CD14-positive monocyte (primary cell): ENCODE data around the gene ZNF774. TPM values are rescaled to one million over a fixed set of nuclear protein-coding genes. Genes with fewer than 3 reads are reported as not detected.
A peak's percentile ranks its signal among the peaks of the same experiment; 100 is the strongest.

Experiments used
- DNase-seq, 3 donors: peaks; one replicate each; pipeline ENCODE4 v3.0.0-alpha.2; 2011 to 2022
- H2AFZ ChIP-seq: 2 replicates; pipeline ENCODE4 v1.6.0; 2012; ENCODE audit warnings: mild to moderate bottlenecking, low read depth, low read length, inconsistent platforms; ENCODE audit not compliant: insufficient read depth, poor library complexity, severe bottlenecking
- H3K27ac ChIP-seq, 2 donors: 1 replicate in 1 of 2; 2 replicates in 1 of 2; pipeline ENCODE4 v1.5.1; 2012 to 2013; ENCODE audit warnings: low read length in 2 of 2, control low read depth in 1 of 2, inconsistent platforms in 1 of 2, low read depth in 1 of 2, mild to moderate bottlenecking in 1 of 2
- H3K27me3 ChIP-seq, 2 donors: one replicate each; pipeline versions ENCODE4 v1.6.0 to v1.6.1; 2011 to 2013; ENCODE audit warnings: low read length in 2 of 2; ENCODE audit not compliant: control insufficient read depth in 2 of 2, insufficient read depth in 2 of 2
- H3K36me3 ChIP-seq, 2 donors: replicated peaks in 1 of 2; 1 replicate in 1 of 2; 2 replicates in 1 of 2; pipeline versions ENCODE4 v1.5.1 to v1.6.1; 2012 to 2013; ENCODE audit warnings: low read length in 2 of 2, control low read depth in 1 of 2, inconsistent platforms in 1 of 2, mild to moderate bottlenecking in 1 of 2; ENCODE audit not compliant: insufficient read depth in 2 of 2, control insufficient read depth in 1 of 2
- H3K4me1 ChIP-seq, 2 donors: 1 replicate in 1 of 2; 2 replicates in 1 of 2; pipeline versions ENCODE4 v1.5.1 to v1.6.1; 2012 to 2013; ENCODE audit warnings: low read length in 2 of 2, control low read depth in 1 of 2, inconsistent platforms in 1 of 2, mild to moderate bottlenecking in 1 of 2, moderate library complexity in 1 of 2; ENCODE audit not compliant: insufficient read depth in 2 of 2, control insufficient read depth in 1 of 2
- H3K4me2 ChIP-seq: replicated peaks from 2 replicates; pipeline ENCODE3; 2012; ENCODE audit warnings: low read length, moderate library complexity, mild to moderate bottlenecking; ENCODE audit not compliant: poor library complexity, severe bottlenecking; ENCODE audit errors: extremely low read depth
- H3K4me3 ChIP-seq, 3 experiments: fragments of 200-600 bp in 1 of 3; sonication (generic) in 1 of 3; replicated peaks in 1 of 3; 1 replicate in 2 of 3; 2 replicates in 1 of 3; pipeline ENCODE4 v1.5.1; 2011 to 2013; ENCODE audit warnings: low read length in 3 of 3, mild to moderate bottlenecking in 3 of 3, control low read depth in 2 of 3, low read depth in 2 of 3, inconsistent platforms in 1 of 3, moderate library complexity in 1 of 3
- H3K79me2 ChIP-seq: 2 replicates; pipeline ENCODE4 v1.6.0; 2012; ENCODE audit warnings: mild to moderate bottlenecking, control low read depth, inconsistent platforms, low read length, moderate library complexity; ENCODE audit not compliant: insufficient read depth
- H3K9ac ChIP-seq: 2 replicates; pipeline ENCODE4 v1.6.0; 2017; ENCODE audit warnings: low read length, mild to moderate bottlenecking; ENCODE audit not compliant: insufficient read depth, poor library complexity, severe bottlenecking
- H3K9me3 ChIP-seq, 2 donors: replicated peaks in 1 of 2; 1 replicate in 1 of 2; 2 replicates in 1 of 2; pipeline versions ENCODE4 v1.5.1 to v1.6.1; 2012 to 2013; ENCODE audit warnings: low read length in 2 of 2, control low read depth in 1 of 2; ENCODE audit not compliant: control insufficient read depth in 1 of 2, insufficient read depth in 1 of 2
- H4K20me1 ChIP-seq: 2 replicates; pipeline ENCODE4 v1.6.0; 2012; ENCODE audit warnings: mild to moderate bottlenecking, low read length, control low read depth, moderate library complexity; ENCODE audit not compliant: insufficient read depth
- H3K27ac Mint-ChIP-seq, 7 donors: one replicate each; pipeline ENCODE4 v1.8.0; 2020; ENCODE audit warnings: mild to moderate bottlenecking in 7 of 7, mixed read lengths in 7 of 7, moderate library complexity in 6 of 7, inconsistent platforms in 2 of 7
- H3K27me3 Mint-ChIP-seq, 3 donors: one replicate each; pipeline ENCODE4 v1.8.0; 2021 to 2022; ENCODE audit warnings: low read depth in 3 of 3, mild to moderate bottlenecking in 3 of 3, mixed read lengths in 3 of 3, moderate library complexity in 3 of 3, inconsistent platforms in 1 of 3
- H3K36me3 Mint-ChIP-seq, 2 donors: one replicate each; pipeline ENCODE4 v1.8.0; 2020; ENCODE audit warnings: mixed read lengths in 2 of 2, inconsistent platforms in 1 of 2, mild to moderate bottlenecking in 1 of 2
- H3K4me1 Mint-ChIP-seq: one replicate; pipeline ENCODE4 v1.8.0; 2020; ENCODE audit warnings: mild to moderate bottlenecking, mixed read lengths
- H3K4me3 Mint-ChIP-seq, 2 donors: one replicate each; pipeline ENCODE4 v1.8.0; 2020; ENCODE audit warnings: mild to moderate bottlenecking in 2 of 2, mixed read lengths in 2 of 2, moderate library complexity in 1 of 2
- H3K9me3 Mint-ChIP-seq, 7 donors: one replicate each; pipeline ENCODE4 v1.8.0; 2020 to 2022; ENCODE audit warnings: mixed read lengths in 7 of 7, mild to moderate bottlenecking in 6 of 7, moderate library complexity in 6 of 7, inconsistent platforms in 2 of 7
- CTCF ChIP-seq: fragments of 200-600 bp; IDR thresholded peaks from one replicate; pipeline ENCODE4 v1.8.0; 2022; ENCODE audit warnings: antibody characterized with exemption, mild to moderate bottlenecking
- WGBS: methylation state at CpG from one replicate; pipeline ENCODE4 v1.1.5; 2013; ENCODE audit warnings: missing lambda C conversion rate; ENCODE audit not compliant: insufficient coverage; 5-methylcytosine and 5-hydroxymethylcytosine counted together
- intact Hi-C, 2 donors: fragments of 100-400 bp; cut with micrococcal nuclease; formaldehyde crosslinking; loops; one replicate each; pipeline versions ENCODE4 v1.15.0 to v1.15.1; 2023
- polyA plus RNA-seq, 3 donors: library from polyadenylated mRNA; depleted of rRNA in 1 of 3; unstranded in 2 of 3; stranded (reverse) in 1 of 3; fragments of 300-500 nt in 2 of 3; fragments of >200 nt in 1 of 3; fragmentation: Illumina TruSeq in 2 of 3; gene quantifications; 1 replicate in 2 of 3; 2 replicates in 1 of 3; pipeline ENCODE4 v1.2.3, GENCODE V29; 2012 to 2021

Gene ZNF774
- polyA plus RNA-seq, 3 donors: 0.12 to 0.23 TPM; not detected in 1

- peak; percentile 10 for TF ChIP-seq CTCF
- Mint-ChIP-seq H3K4me1 (peaks cover 53% of the 10 kb centered on the region), H3K36me3 (peaks cover 40 to 49% of the 10 kb centered on the region in 2 donors), H3K27me3 (peaks cover 0 to 2% (median 0%) of the 10 kb centered on the region in 3 donors), H3K9me3 (no peaks in the 10 kb centered on the region), H3K27ac (peak overlapping the region; percentile 96 to 99 (median 99)), H3K4me3 (peak overlapping the region; percentile 82 to 96)
- Histone ChIP-seq H3K36me3 (peaks cover 22 to 34% of the 10 kb centered on the region in 2 donors), H3K79me2 (peaks cover 54% of the 10 kb centered on the region), H3K27me3 (no peaks in the 10 kb centered on the region), H3K9ac (peak overlapping the region; percentile 99), H3K27ac (peak overlapping the region; percentile 96 to 100), H4K20me1 (peaks cover 49% of the 10 kb centered on the region), H2AFZ (no peak overlapping the region), H3K9me3 (no peaks in the 10 kb centered on the region), H3K4me1 (peaks cover 48 to 52% of the 10 kb centered on the region in 2 donors), H3K4me2 (peak overlapping the region; percentile 80), H3K4me3 (peak overlapping the region; percentile 79 to 91 (median 89))
- intact Hi-C loops: loop anchor here (2.0 to 10.0 kb wide), 3 partner anchors 14 to 154 kb away; partner anchors contain the start of genes CIB1 (in 1 of the 2), GDPGP1 (in 1 of the 2) and ZNF774 (in 1 of the 2)
- under 1% methylated on average over 41 of the region's 52 CpGs for WGBS
- peak; percentile 73 to 87 (median 86) for DNase-seq
Observed at GRCh38 chr15:90388462-90389380, 36.6 kb downstream of the ZNF774 start.

- Histone ChIP-seq H3K4me1 (peaks cover 52 to 60% of the 10 kb centered on the region in 2 donors), H4K20me1 (peaks cover 57% of the 10 kb centered on the region), H3K9me3 (no peaks in the 10 kb centered on the region), H3K4me3 (peak overlapping the region; percentile 79 to 91 (median 89)), H3K36me3 (peaks cover 22 to 41% of the 10 kb centered on the region in 2 donors), H3K4me2 (peak overlapping the region; percentile 80), H2AFZ (no peak overlapping the region), H3K27ac (peak overlapping the region; percentile 96 to 100), H3K9ac (peak overlapping the region; percentile 99), H3K79me2 (peaks cover 62% of the 10 kb centered on the region), H3K27me3 (no peaks in the 10 kb centered on the region)
- H3K27me3 Mint-ChIP-seq: peaks cover 0 to 2% (median 0%) of the 10 kb centered on the region in 3 donors
- H3K4me3 Mint-ChIP-seq: peak overlapping the region; percentile 81 to 96
- peaks cover 59% of the 10 kb centered on the region for H3K4me1 Mint-ChIP-seq
- H3K27ac Mint-ChIP-seq: peak overlapping the region; percentile 96 to 99 (median 99)
- DNase-seq: no peak
- intact Hi-C loops: loop anchor here (2.0 to 10.0 kb wide), 3 partner anchors 13 to 155 kb away; partner anchors contain the start of genes CIB1 (in 1 of the 2), GDPGP1 (in 1 of the 2) and ZNF774 (in 1 of the 2)
- peaks cover 43 to 57% of the 10 kb centered on the region in 2 donors for H3K36me3 Mint-ChIP-seq
- TF ChIP-seq CTCF: no peak
- WGBS: 100% methylated on average over 3 of the region's 6 CpGs
- H3K9me3 Mint-ChIP-seq: no peaks in the 10 kb centered on the region
Observed at GRCh38 chr15:90389513-90389912, 37.4 kb downstream of the ZNF774 start.
